Measurements from ENCODE around the gene KAZALD1.
"Not testable (repeated sequence)": the region's sequence is repeated elsewhere in the genome, so short reads cannot be mapped to it uniquely, and the experiment has no call there.

The KAZALD1 gene

DNA sequence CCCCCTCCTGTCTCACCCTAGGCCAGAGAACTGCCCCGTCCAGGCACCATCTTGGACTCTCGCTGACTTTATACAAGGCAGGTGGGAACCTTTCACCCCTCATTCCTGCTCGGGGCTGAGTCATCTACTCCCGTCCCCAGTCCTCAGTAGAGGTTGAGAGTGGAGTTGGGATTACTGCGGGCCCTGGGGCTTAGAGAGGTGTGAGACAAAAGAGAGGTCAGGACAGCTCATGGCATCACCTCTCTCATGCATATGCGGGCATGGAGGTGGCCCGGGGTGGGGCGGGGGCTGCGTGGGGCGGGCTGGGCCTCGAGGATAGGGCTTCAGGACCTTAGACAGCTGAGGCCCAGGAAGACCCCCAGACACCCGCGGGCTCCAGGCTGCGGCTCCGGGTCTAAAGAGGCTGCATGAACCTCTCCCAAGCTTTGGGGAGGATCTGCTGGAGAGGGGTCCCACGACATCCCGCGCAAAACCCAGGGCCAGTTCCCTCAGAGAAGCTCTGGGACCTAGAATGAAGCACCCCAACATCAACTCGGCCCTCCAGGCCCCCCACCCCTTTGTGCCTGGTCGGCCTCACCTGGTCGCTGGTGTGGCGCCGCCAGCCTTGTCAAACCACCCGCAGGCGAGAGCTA is 31.2 kb upstream of the KAZALD1 start:
- no peak for DNase-seq (ENCODE audit: low spot score)

DNA sequence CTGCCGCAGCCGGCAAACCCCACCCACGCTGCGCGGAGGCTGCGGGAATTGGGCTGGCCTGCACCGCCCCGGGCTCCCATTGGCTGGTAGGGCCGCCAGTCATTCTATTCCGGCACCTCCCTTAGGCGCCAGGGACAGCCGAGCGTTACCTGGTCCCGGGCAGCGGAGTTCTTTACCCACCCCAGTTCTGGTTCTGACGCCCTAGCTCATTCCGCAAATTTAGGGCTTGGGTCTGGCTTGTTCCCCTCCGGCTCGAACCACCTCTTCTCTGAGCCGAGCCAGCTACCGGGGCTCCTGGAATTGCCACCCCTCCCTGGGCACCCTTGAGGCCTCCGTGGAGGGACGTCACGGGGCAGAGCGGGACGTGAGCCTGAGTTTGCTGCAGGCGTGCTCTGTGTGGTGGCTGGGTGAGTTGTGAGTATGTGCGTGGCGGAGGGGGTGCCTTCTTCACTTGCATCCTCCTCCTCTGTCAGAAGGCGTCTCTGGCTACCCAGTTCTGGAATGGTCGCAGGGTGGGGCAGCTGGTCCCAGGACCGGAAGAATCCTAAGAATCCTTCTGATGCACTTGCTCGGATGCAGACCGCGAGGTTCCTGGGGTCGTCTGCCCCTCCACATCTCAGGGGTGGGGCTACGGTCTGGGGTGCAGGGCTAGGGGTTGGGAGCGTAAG is 30.5 kb upstream of the KAZALD1 start, which contains the start of the genes PDZD7 and SFXN3:
TSS of gene PDZD7 (minus strand) at position 2 of the 668 bp plus-strand sequence. CDS start 910 bp downstream, outside the sequence.
TSS of gene SFXN3 (plus strand) at position 107 of the 668 bp plus-strand sequence. CDS start 3,461 bp downstream, outside the sequence.
- peak; percentile 97 for DNase-seq (ENCODE audit: low spot score)

DNA sequence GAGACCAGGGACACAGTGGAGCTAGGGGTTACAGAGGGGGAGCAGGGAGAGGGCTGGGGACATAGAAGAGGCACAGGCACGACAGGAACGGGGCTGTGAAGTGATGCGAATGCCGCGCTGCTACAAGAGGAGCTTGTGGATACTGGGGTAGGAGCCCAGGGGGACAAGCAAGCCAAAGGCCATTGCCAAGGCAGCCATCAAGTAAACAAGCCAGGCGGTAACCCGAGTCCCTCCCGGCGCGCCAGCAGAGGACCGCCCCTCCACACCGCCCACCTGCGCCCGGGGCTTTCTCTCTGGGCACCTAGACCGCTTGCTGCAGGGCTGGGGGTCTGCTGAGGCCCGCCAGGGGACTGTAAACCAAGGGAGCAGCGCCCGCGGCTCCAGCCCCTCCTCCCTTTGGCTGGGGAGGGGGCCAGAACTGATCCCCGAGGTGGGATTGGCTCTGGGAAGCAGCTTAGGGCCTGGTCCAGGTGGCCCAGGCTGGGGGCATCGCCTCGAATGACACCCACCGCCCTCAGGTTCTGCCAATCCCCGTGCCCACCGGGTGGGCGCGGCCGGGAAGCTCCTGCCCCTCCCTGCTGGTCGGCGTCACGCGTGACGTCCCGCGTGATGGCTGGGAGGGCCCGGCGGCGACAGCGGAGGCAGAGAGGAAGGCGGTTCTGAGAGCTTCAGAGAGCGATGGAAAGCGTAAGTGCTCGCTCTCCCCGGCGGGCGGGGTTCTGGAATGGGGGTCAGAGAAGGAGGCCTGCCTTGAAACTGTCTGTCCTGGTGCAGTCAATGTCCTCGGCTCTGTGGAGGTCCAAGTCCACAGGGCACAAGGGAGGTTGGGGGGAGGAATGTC is 29.8 kb upstream of the KAZALD1 start:
- DNase-seq (ENCODE audit: low spot score), result peak; percentile 86

DNA sequence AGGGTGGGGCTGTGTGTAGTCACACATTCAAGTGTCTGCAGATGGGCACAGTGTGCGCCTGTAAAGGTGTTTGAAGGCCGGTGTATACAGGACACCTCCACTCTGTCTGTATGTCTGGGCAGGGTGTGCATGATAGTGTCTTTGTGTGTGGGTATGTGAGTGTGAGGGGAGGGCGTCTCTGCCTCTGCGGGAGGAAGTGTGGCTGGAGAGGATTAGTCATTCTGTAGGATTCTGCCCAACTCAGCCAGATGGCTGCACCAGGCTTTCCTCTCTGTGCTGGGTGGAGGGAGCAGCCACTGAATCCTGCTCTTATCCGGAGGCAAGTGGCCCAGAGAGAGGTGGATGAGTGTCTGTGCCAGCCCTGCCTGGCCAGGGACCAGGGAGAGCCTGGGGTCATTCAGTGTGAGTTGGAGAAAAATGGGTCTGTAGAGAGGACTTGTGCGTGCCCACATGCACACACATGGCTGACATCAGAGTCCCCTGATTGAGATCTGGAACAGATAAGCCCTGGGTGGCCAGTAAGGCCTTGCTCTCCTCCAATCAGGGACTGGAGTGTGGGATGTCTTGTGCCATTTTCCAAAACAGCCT is 29.1 kb upstream of the KAZALD1 start:
- peak; percentile 89 for DNase-seq (ENCODE audit: low spot score)

DNA sequence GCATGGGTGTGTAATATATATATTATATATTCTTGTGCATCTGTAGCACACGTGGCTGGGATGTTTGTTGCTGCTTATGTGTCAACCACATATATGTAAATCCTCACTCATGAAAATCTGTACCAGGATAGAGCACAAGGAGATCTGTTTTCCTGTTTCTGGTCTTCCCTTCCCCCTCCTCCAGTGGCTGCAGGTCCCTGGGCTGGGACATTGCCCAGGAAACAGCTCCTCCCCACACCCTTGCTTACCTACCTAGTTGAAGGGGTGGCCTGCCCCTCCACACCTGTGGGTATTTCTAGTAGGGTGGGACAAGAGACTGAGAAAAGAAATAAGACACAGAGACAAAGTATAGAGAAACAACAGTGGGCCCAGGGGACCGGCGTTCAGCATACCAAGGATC is 28.5 kb upstream of the KAZALD1 start:
- no peak for DNase-seq (ENCODE audit: low spot score)

DNA sequence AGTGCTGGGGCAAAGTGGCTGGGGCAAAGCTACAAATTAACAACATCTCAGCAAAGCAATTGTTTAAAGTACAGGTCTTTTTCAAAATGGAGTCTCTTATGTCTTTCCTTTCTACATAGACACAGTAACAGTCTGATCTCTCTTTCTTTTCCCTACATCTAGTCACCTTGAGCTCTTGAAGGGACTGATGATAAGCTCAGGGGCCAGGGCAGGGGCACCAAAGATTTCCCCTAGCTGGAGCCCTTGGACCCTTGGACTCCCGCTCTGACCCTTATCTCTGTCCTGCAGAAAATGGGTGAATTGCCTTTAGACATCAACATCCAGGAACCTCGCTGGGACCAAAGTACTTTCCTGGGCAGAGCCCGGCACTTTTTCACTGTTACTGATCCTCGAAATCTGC is 27.4 kb upstream of the KAZALD1 start:
- DNase-seq (ENCODE audit: low spot score), result not testable (repeated sequence)

DNA sequence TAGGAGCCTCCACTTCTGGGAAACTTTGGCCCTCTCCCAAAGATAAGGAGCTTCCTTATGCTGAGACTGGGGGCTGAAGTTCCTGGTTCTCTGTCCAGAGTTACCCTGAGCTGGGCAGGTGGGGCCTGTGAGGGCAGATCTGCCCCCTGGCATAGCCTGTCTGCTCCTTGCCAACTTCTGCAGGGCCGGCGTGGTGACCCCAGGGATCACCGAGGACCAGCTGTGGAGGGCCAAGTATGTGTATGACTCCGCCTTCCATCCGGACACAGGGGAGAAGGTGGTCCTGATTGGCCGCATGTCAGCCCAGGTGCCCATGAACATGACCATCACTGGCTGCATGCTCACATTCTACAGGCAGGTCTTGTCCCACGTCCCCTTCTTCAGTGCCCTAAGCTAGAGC is 26.5 kb upstream of the KAZALD1 start:
- DNase-seq (ENCODE audit: low spot score), result no peak

DNA sequence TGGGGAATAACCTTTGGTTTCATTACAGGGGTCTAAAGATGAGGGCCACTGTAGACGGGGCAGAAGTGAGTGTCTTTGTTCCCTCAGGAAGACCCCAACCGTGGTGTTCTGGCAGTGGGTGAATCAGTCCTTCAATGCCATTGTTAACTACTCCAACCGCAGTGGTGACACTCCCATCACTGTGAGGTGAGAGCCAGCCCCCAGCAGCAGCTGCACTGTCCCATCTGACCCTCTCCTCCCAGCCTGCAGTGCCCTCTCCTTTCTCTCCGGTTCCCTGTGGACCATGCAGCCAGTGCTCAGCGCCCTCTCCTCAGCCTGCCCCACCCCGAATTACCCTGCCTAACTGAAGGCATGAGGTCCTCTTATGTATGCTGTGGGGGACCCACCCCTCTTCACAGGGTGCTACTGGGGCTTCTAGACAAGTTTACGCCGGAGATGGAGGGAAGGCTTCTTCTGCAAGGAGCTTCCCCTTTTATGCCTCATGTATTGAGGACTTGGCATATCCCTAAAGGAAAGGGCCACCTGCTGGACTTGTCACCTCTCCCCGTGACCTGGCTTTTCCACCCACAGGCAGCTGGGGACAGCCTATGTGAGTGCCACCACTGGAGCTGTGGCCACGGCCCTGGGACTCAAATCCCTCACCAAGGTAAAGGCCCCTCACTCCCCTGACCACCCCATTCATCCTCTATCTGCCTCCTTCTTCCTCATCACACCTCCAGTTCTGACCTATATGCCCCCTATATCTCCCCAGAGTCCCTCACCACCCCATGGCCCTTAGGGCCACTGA is 25.7 kb upstream of the KAZALD1 start:
- DNase-seq (ENCODE audit: low spot score), result no peak

DNA sequence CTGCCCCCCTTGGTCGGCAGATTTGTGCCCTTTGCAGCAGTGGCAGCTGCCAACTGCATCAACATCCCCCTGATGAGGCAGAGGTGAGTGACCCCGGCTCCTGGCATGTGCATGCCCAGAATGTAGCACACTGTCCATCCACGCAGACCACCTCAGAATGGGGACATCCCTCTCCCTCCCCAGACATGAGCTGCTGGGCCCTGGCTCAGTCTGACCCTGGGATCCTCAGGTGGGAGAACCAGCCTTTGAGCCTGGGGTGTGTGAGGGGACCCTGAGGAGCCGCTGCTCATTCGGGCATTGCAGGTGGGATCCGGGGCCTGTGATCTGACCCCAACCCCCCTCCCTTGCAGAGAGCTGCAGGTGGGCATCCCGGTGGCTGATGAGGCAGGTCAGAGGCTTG is 25.1 kb upstream of the KAZALD1 start:
- DNase-seq (ENCODE audit: low spot score), result no peak

DNA sequence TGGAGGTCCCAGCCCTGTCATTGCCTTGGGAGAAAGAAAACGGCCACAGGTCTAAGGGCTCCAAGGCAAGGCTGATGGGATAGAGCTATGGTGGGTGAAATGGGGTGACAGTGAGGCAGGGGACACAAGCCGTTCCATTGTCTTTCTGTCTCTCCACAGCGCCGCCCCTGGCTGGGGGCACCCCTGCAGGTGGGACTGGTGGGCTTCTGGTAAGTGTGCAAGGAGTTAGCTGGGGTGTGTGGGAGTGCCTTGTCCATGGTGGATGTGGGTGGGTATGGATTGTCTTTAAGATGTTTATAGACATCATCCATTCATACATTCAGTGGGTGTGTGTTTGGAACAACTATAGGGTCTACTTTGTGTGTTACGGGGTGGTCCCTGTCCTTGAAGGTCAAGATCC is 23.3 kb upstream of the KAZALD1 start:
- DNase-seq (ENCODE audit: low spot score), result no peak

DNA sequence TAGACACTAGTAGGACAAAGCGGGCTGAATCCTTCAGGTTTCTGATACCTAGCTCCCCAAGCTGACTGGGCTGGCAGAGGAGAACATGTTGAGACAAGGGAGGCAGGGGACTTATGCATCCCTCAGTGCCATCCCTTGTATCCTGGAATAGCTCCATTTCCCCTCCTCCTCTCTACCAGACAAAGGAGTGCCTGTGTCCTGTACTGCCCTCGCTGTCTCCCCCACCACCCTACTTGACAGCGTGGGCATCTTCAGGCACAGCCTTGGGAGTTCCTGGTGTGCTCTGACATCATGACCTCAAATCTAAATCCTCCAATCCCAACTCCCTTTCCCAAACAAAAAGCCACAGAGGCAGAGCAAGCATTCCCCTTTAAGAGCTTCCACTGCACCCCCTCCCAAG is 21.7 kb upstream of the KAZALD1 start:
- no peak for DNase-seq (ENCODE audit: low spot score)

DNA sequence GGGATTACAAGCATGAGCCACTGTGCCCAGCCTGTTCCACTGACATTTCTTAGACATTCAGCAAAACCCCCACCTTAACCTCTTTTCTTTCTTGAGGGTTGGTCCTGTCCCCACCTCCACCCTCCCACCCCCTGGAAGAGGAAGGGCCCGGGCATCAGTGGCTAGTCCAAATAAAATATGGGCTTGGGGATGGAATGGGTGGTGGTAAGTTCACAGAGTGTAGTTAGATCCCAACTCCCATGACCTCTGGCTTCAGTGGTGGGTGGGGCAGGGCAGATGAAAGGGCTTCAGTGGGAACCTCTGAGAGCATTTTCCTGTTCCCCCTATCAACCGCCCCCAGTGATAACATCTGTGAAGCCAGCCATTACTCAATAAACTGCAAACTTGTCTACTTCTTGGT is 20.9 kb upstream of the KAZALD1 start:
- DNase-seq (ENCODE audit: low spot score), result no peak

DNA sequence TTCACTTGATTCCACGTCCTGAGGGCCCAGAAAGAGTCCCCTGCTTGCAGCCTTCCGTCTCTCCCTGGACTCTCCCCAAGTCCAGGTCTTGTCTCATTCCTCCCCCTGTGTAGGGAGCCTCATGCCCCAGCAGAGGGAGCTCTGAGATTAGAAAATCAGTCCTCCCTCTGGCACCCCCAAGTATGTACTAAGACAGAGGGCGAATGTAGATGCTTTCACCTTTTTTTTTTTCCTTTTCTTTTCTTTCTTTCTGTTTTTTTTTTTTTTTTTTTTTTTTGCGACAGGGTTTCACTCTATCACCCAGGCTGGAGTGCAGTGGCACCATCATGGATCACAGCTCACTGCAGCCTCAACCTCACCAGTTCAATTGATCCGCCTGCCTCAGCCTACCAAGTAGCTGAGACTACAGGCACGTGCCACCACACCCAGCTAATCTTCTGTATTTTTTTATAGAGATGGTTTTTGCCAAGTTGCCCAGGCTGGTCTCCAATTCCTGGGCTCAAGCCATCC is 20.5 kb upstream of the KAZALD1 start:
- peak; percentile 86 for DNase-seq (ENCODE audit: low spot score)

DNA sequence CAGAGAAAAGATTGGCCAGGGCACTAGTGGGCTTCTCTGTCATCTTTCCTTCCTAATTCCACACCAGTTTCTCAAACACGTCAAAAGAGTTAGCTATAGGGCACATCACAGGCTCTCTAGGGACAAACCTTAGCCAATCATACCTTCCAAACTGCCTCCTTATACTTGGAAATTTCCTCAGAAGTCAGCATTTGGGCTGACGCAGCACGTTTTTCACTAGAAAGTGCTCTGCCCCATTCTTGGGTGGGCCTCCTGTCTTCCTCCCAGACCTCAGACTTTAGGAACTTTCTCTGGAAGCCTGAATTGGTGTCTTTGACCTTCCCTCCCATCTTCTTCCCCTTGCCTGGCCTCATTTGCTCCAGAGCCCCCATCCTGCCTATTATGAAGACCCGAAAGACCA is 19.7 kb upstream of the KAZALD1 start:
- DNase-seq (ENCODE audit: low spot score), result no peak

DNA sequence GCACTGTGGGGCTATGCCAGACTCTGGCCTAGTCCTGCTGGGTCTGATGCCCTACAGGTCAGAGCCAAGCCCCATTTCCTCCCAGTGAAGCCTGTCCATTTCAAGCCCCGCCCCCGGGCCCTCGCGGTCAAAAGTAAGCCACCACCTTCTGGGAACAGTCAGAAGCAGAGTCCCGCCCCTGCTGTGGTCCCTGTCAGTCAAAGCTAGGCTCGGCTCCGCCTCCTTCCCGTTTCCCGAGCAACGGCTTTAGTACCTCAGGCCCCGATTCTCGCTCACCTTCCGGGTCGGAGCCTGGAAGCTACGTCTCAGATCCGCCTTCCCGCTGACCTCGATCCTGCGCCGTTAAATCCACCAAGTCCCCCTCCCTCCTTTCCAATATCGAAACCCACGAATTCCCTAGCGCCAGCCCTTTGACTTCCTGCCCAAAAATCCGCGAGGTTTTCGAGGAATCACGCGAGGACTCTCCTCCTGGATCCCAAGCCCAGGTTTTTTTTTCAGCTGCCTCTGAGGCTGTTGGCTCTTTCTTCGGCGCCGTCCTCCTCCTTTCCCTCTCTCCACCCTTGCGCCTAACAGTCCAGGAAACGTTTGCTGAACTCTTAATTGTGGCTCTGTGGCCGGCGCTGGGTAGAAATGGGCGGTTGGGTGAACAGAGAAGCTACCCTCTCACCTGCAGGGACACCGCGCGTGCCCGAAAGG is 19.0 kb upstream of the KAZALD1 start:
- peak; percentile 94 for DNase-seq (ENCODE audit: low spot score)

DNA sequence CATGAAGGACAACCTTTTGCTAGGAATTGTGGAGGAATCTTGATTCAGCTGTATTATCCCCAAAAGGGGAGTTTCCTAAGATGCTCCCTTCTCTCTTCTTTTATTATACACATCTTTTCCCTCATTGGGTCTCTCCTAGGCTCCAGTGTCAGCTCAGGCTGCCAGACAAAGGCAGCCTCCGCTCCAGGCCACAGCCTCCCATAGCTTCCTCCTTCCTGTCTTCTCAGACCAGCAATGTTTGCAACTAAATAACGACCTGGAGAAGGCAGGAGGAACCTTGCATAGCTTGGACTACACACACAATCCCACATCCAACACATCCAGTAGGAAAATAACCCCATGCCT is 18.5 kb upstream of the KAZALD1 start:
- DNase-seq (ENCODE audit: low spot score), result peak; percentile 28

DNA sequence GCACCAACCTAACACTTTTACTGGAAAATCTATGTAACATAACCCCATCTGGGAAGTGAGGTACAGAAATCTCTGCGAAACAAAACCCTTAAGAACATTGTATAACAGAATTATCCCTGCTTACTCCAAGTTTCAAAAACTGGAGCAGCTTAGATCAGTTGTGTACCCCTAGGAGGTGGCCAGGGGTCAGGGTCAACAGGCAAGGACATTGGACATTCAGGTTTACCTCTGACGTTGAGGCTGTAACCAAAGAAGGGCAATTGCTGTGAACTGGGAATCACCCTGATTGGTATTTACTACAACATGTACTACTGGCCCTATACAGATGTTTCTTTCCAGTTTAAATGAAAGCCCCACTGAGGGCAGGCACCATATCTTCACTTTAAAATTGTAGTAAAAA is 17.7 kb upstream of the KAZALD1 start:
- no peak for DNase-seq (ENCODE audit: low spot score)

DNA sequence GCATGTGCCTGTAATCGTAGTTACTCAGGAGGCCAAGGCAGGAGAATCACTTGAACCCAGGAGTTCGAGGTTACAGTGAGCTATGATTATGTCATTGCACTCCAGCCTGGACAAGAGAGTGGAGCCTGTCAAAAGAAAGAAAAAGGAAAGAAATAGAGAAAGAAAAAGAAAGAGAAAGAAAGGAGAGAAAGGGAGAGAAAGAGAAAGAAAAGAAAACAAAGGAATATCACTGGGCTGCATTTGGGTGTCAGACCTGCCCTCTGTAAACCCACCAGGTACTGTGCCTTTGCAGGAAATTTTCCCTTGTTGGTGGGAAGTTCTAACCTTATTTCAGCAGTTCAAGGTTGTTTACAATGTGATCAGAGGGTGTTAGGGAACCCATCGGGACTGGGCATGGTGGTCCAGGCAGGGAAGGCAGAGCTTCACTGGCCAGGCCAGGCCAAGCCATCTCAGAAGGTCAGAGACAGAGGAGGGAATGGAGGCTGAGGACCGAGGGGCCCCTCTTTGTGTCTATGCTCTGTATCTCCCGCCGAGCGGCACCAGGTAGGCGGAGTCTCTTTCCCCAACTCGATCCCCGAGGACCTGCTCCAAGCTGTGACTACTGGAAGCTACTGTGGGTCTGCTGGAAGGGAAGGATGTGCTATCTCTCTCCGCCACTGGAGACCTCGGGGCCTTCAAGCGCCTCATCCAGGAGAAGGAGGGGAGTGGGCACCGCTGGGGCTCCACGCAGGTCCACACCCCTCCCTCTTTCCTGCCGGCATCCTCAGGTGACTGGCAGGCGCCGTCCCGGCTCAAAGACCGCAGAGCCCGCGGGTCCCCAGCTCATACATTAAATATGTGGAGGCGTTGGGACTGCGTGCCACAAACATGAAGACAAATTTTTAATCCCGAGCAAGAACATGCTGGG is 15.2 kb upstream of the KAZALD1 start:
- DNase-seq (ENCODE audit: low spot score), result no peak

DNA sequence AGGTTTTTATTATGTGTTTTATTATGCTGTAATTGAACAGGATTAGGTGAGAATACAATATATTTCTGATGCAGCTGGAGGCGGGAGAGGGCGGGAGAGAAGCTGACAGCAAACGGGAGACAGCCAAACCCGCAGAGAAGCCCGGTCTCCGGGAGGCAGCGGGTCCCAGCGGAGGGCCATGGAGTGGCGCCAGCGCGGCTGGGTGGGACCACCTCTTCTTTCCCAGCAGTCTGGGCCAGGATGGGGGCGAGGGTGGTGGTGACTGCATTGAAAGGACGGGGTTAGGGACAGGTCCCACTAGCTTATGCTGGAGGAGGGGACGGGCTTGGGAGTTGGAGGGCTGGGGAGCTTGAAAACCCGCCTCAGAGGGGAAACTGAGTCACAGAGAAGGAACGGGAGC is 14.5 kb upstream of the KAZALD1 start:
- no peak for DNase-seq (ENCODE audit: low spot score)
